Measurements from ENCODE around the gene SDCCAG8. TPM values are rescaled to one million over a fixed set of nuclear protein-coding genes. Genes with fewer than 3 reads are reported as not detected.
A peak's percentile ranks its signal among the peaks of the same experiment; 100 is the strongest.

Gene SDCCAG8
- total RNA-seq, 1 donor from 2014 or later = 110 TPM

- DNase-seq (ENCODE audit: low spot score in 2 of 2) = no peak
- FAIRE-seq = no peak
Measured at GRCh38 chr1:243413431-243414151, 157.8 kb downstream of the SDCCAG8 start.

GRCh38 chr1:243414152-243414494 is 158.3 kb downstream of the SDCCAG8 start:
- no peak for DNase-seq (ENCODE audit: low spot score in 2 of 2)
- FAIRE-seq = no peak

GRCh38 chr1:243415663-243416408 is 160.0 kb downstream of the SDCCAG8 start:
- no peak for FAIRE-seq
- no peak for DNase-seq (ENCODE audit: low spot score in 2 of 2)

- DNase-seq (ENCODE audit: low spot score in 2 of 2) (no peak), FAIRE-seq (no peak)
Measured at GRCh38 chr1:243416495-243416894, 160.7 kb downstream of the SDCCAG8 start.

- FAIRE-seq = no peak
Measured at GRCh38 chr1:243420016-243420945, 164.4 kb downstream of the SDCCAG8 start.

GRCh38 chr1:243420946-243421685 is 165.3 kb downstream of the SDCCAG8 start:
- FAIRE-seq (no peak), DNase-seq (ENCODE audit: low spot score in 2 of 2) (no peak)

More at GRCh38 chr1:243420016-243420945, 164.4 kb downstream of the SDCCAG8 start:
- DNase-seq (ENCODE audit: low spot score in 2 of 2) = no peak

- FAIRE-seq (no peak), DNase-seq (ENCODE audit: low spot score in 2 of 2) (peak in 1 of 2 donors; percentile 16)
Measured at GRCh38 chr1:243421784-243422183, 165.9 kb downstream of the SDCCAG8 start.

- FAIRE-seq (no peak), DNase-seq (ENCODE audit: low spot score in 2 of 2) (no peak)
Measured at GRCh38 chr1:243422362-243422761, 166.5 kb downstream of the SDCCAG8 start.

GRCh38 chr1:243428084-243428483 is 172.2 kb downstream of the SDCCAG8 start:
- no peak for DNase-seq (ENCODE audit: low spot score in 2 of 2)
- no peak for FAIRE-seq

- DNase-seq (ENCODE audit: low spot score in 2 of 2) (no peak), FAIRE-seq (no peak)
Measured at GRCh38 chr1:243428617-243429342, 172.9 kb downstream of the SDCCAG8 start.

- DNase-seq (ENCODE audit: low spot score in 2 of 2) (no peak), FAIRE-seq (no peak)
Measured at GRCh38 chr1:243431591-243431990, 175.8 kb downstream of the SDCCAG8 start.

GRCh38 chr1:243432136-243432535 is 176.3 kb downstream of the SDCCAG8 start:
- DNase-seq (ENCODE audit: low spot score in 2 of 2) (no peak), FAIRE-seq (no peak)

- DNase-seq (ENCODE audit: low spot score in 2 of 2) = no peak
- no peak for FAIRE-seq
Measured at GRCh38 chr1:243433737-243434370, 178.0 kb downstream of the SDCCAG8 start.

GRCh38 chr1:243434594-243434993 is 178.8 kb downstream of the SDCCAG8 start:
- FAIRE-seq = no peak

GRCh38 chr1:243435836-243436235 is 180.0 kb downstream of the SDCCAG8 start:
- FAIRE-seq (no peak), DNase-seq (ENCODE audit: low spot score in 2 of 2) (no peak)

More at GRCh38 chr1:243434594-243434993, 178.8 kb downstream of the SDCCAG8 start:
- no peak for DNase-seq (ENCODE audit: low spot score in 2 of 2)

GRCh38 chr1:243438146-243438545 is 182.3 kb downstream of the SDCCAG8 start:
- FAIRE-seq (no peak), DNase-seq (ENCODE audit: low spot score in 2 of 2) (no peak)

- FAIRE-seq (no peak), DNase-seq (ENCODE audit: low spot score in 2 of 2) (no peak)
Measured at GRCh38 chr1:243438815-243439214, 183.0 kb downstream of the SDCCAG8 start.

- no peak for DNase-seq (ENCODE audit: low spot score in 2 of 2)
- no peak for FAIRE-seq
Measured at GRCh38 chr1:243440406-243440805, 184.6 kb downstream of the SDCCAG8 start.

GRCh38 chr1:243441601-243442000 is 185.8 kb downstream of the SDCCAG8 start:
- FAIRE-seq = no peak
- DNase-seq (ENCODE audit: low spot score in 2 of 2) = no peak

Measured in frontal cortex (tissue), 4 donors.